Activated T-helper 1 cell treated with Interleukin-2 at 50 U/mL for 16 hours (primary cell): ENCODE measurements around the gene PAQR4.
"Not testable (repeated sequence)": the region's sequence is repeated elsewhere in the genome, so short reads cannot be mapped to it uniquely, and the experiment has no call there.

ENCODE experiments used
- DNase-seq: peaks from one replicate; pipeline ENCODE4 v3.0.0-alpha.2; 2020; ENCODE audit warnings: low read depth

PAQR4 gene

DNA sequence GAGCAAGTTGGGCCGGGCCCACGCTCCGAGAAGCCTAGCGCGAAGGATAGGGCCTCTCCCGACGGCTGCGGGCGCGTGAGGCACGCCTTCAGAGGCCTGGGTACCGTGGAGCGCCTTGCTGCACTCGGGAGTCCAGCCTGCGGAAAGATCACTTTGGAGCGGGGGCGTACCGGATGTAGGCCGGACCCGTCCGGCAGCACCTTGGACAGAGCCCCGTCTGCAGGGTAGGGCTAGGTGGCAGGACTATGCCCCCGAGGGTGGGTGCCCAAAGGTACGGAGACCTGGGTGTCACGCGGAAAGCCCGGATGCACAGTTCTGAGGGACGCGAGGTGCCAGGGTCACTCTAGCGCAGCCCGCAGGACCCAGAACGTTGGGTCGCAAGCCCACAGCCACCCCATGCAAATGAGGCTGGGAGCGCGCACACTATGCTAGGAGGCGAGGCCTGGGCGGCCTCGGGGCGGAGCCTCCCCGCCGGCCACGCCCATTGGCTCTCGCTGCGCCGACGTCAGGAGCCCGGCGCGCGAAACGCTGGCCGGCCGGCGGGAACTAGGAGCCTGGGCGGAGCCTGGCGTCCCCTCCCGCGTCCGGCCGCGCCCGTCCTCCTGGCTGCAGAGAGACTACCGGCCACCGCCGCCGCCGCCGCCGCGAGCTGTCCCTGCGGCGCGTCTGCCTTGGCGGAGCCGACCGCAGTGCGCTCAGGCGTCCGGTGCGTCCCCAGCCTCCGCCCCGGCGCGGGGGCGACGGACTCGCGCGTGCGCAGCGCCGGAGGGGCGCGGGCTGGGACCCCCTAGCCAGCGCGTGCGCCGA, at the start of gene PAQR4:
Gene PAQR4, plus strand, starts transcription at position 611 of the 807 bp plus-strand sequence. CDS start 327 bp downstream, outside the sequence.
- DNase-seq, result peak; percentile 60

DNA sequence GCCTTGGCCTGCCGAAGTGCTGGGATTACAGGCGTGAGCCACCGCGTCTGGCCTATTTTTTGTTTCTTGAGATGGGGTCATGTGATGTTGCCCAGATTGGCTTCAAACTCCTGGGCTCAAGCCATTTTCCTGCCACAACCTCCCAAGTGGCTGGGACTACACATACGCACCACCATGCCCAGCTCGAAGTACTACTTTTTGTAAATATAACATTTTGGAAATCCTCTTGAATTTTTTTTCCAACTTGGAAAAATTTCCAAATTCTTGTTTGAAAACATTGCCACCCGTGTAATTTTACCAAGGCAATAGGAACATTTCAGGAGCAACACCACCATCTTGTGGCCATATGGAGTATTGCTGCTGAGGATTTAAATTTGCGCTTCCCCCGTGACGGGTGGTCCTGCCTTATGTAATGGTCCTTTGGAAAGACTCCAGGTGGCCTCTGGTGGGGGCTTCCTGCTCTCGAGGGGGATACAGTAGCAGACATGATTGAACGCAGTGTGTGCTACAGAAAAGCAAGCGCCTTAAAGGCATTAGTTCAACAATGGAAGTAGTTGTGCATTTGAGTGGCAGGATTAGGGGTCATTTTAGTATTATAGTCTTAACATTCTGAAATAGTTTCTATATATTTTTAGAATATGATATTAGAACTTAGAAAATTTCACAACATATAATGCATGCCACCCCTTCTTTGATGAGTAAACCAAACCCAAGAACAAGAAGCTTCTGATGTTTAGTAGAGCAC, 49.5 kb upstream of the PAQR4 start:
- DNase-seq, result peak; percentile 35

DNA sequence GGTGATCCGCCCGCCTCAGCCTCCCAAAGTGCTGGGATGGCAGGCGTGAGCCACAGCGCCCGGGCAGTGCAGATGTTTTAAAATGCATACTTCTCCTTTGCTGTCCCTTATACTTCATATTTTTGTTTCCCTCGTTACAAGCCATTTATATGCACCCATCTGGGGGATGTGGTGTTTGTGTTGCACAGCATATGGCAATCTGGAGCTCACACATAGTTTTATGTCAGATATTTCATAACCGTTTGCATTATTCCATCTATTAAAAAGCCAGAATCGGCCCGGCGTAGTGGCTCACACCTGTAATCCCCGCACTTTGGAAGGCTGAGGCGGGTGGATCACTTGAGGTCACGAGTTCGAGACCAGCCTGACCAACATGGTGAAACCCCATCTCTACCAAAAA, 45.7 kb upstream of the PAQR4 start:
- no peak for DNase-seq

- DNase-seq, result no peak
Observed at GRCh38 chr16:2924901-2925755, 44.0 kb upstream of the PAQR4 start.

- DNase-seq, result no peak
Observed at GRCh38 chr16:2925951-2926649, 43.0 kb upstream of the PAQR4 start.

DNA sequence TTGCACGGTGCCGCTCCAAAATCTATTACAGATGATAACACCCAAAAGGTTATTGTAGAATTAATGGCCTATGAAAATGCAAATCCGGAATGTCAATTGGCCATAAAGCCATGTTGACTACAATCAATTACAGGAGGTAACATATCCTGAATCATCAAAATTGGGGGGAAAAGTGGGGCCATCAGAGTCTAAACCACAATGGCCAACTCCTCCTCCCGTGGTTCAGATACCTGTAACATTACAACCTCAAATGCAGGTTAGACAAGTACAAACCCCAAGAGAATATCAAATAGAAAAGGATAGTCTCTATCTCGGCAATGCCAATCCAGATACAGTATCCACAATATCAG, 42.5 kb upstream of the PAQR4 start:
- no peak for DNase-seq

DNA sequence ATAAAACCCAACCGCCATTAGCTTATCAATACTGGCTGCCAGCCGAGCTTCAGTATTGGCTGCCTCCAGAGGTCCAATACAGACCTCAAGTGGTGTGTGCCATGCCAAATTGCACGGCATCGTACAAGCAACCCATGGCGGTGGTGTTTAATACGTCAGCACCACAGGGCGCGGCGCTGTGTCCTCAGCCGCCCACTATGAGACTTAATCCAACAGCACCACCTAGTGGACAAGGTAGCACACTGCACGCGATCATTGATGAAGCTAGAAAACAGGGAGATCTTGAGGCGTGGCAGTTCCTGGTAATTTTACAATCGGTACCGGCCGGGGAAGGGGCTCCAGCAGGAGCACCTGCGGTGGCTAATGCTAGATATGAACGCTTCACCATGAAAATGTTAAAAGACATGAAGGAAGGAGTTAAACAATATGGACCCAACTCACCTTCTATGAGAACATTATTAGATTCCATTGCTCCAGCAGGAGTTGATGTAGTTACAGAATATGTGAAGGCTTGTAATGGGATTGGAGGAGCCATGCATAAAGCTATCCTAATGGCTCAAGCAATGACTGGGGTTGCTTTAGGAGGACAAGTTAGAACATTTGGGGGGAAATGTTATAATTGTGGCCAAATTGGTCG, 42.0 kb upstream of the PAQR4 start:
- peak; percentile 70 for DNase-seq

- DNase-seq, result not testable (repeated sequence)
Observed at GRCh38 chr16:2928151-2928550, 41.0 kb upstream of the PAQR4 start.

- no peak for DNase-seq
Observed at GRCh38 chr16:2928796-2929195, 40.4 kb upstream of the PAQR4 start.

- DNase-seq, result no peak
Observed at GRCh38 chr16:2929693-2930092, 39.5 kb upstream of the PAQR4 start.

DNA sequence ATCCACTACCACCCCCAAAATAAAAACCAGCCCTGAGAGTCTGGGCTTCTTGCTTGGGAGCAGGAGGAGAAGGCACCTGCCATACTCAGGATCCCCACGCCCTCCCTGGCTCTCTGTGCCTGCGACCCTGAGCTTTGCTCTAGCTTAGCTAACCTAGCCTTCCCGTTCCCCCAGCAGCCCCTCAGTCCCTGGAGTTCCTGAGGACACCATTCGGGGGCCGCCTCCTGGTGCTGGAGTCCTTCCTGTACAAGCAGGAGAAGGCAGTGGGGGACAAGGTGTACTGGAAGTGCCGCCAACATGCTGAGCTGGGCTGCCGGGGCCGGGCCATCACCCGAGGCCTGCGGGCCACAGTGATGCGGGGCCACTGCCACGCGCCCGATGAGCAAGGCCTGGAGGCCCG, 38.9 kb upstream of the PAQR4 start:
- no peak for DNase-seq

DNA sequence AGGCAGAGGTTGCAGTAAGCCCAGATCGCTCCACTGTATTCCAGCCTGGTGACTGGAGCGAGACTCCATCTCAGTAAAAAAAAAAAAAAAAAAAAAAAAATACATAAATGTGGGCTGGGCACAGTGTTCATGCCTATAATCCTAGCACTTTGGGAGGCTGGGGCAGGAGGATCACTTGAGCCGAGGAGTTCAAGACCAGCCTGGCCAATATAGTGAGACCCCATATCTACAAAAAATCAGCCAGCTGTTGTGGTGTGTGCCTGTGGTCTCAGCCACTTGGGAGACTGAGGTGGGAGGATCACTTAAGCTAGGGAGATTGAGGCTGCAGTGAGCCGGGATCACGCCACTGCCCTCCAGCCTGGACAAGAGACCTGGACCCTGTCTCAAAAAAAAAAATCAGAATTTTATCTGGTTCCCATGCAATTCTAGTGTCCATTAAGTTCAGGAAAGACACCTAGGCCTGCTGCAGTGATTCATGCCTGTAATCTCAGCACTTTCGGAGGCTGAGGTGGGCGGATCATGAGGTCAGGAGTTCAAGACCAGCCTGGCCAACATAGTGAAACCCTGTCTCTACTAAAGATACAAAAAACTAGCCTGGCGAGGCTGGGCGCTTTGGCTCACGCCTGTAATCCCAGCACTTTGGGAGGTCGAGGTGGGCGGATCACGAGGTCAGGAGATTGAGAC, 37.8 kb upstream of the PAQR4 start:
- not testable (repeated sequence) for DNase-seq

DNA sequence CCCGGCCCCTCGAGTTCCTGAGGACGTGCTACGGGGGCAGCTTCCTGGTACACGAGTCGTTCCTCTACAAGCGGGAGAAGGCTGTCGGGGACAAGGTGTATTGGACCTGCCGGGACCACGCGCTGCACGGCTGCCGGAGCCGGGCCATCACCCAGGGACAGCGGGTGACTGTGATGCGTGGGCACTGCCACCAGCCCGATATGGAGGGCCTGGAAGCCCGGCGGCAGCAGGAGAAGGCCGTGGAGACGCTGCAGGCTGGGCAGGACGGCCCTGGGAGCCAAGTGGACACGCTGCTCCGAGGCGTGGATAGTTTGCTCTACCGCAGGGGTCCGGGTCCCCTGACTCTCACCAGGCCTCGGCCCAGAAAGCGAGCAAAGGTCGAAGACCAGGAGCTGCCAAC, 36.0 kb upstream of the PAQR4 start:
- no peak for DNase-seq

- DNase-seq, result no peak
Observed at GRCh38 chr16:2933701-2934100, 35.4 kb upstream of the PAQR4 start.

GRCh38 chr16:2934450-2934849, 34.7 kb upstream of the PAQR4 start:
- DNase-seq, result no peak

- no peak for DNase-seq
Observed at GRCh38 chr16:2936436-2937011, 32.6 kb upstream of the PAQR4 start.

DNA sequence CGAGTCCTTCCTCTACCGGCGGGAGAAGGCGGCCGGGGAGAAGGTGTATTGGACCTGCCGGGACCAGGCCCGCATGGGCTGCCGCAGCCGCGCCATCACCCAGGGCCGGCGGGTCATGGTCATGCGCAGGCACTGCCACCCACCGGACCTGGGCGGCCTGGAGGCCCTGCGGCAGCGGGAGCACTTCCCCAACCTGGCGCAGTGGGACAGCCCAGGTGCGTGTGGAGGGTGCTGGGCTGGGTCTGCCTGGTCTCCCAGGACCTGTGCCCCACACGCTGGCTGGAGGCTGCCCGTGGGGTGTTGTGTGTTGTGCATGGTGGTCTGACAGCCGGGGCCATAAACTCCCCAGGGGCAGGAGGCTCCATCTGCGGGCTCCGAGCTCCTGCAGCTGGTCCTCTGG, 32.0 kb upstream of the PAQR4 start:
- DNase-seq, result no peak

- DNase-seq, result no peak
Observed at GRCh38 chr16:2938206-2938605, 30.9 kb upstream of the PAQR4 start.

GRCh38 chr16:2939968-2940367, 29.2 kb upstream of the PAQR4 start:
- no peak for DNase-seq

DNA sequence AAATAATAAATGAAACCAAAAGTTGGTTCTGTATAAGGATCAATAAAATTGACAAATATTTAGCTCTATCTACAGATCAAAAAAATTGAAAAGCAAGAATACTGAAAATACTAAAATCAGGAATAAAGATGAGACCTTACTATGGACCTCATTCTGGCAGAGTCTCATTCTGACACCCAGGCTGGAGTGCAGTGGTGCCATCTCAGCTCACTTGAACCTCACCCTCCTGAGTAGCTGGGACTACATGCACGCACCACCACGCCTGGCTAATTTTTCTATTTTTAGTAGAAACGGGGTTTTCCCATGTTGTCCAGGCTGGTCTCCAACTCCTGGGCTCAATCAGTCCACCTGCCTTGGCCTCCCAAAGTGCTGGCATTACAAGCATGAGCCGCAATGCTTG, 27.1 kb upstream of the PAQR4 start:
- DNase-seq, result no peak
